ENCODE measurements around the gene ATP8B3. TPM values are rescaled to one million over a fixed set of nuclear protein-coding genes. Genes with fewer than 3 reads are reported as not detected.

Gene ATP8B3
- total RNA-seq, 1 donor from 2014 or later = 28.5 TPM

- intact Hi-C loops (cut with micrococcal nuclease) = no loop called here
These were observed 63.8 kb downstream of the ATP8B3 start for GRCh38 chr19:1748115-1748872.

- intact Hi-C loops (cut with micrococcal nuclease) = no loop called here
These were observed 64.6 kb downstream of the ATP8B3 start for GRCh38 chr19:1747285-1748114.

GRCh38 chr19:1746401-1747284 is 65.4 kb downstream of the ATP8B3 start:
- intact Hi-C loops (cut with micrococcal nuclease) = no loop called here

- intact Hi-C loops (cut with micrococcal nuclease) = no loop called here
These were observed 66.5 kb downstream of the ATP8B3 start for GRCh38 chr19:1745589-1746031.

GRCh38 chr19:1744822-1745563 is 67.1 kb downstream of the ATP8B3 start:
- intact Hi-C loops (cut with micrococcal nuclease) = no loop called here

GRCh38 chr19:1744133-1744665 is 67.9 kb downstream of the ATP8B3 start:
- intact Hi-C loops (cut with micrococcal nuclease) = no loop called here

GRCh38 chr19:1742989-1743696 is 68.9 kb downstream of the ATP8B3 start:
- intact Hi-C loops (cut with micrococcal nuclease) = no loop called here

- intact Hi-C loops (cut with micrococcal nuclease) = no loop called here
These were observed 72.0 kb downstream of the ATP8B3 start for GRCh38 chr19:1739960-1740629.

- intact Hi-C loops (cut with micrococcal nuclease) = no loop called here
These were observed 75.1 kb downstream of the ATP8B3 start for GRCh38 chr19:1736927-1737326.

GRCh38 chr19:1736280-1736679 is 75.8 kb downstream of the ATP8B3 start:
- intact Hi-C loops (cut with micrococcal nuclease) = no loop called here

GRCh38 chr19:1734321-1734966 is 77.6 kb downstream of the ATP8B3 start:
- intact Hi-C loops (cut with micrococcal nuclease) = no loop called here

Other genes with a start within 250 kb of the ATP8B3 start
- gene MEX3D, start 244.0 kb downstream of the ATP8B3 start, total RNA-seq = 12.0 and 12.1 TPM in 2 replicates
- 107 and 110 TPM in 2 replicates for gene MBD3, start 219.4 kb downstream of the ATP8B3 start, total RNA-seq
- 159 and 161 TPM in 2 replicates for gene UQCR11, start 206.8 kb downstream of the ATP8B3 start, total RNA-seq
- gene TCF3, start 159.7 kb downstream of the ATP8B3 start, total RNA-seq = 88.1 and 88.5 TPM in 2 replicates
- not detected in 2 replicates for gene ONECUT3, start 58.8 kb downstream of the ATP8B3 start, total RNA-seq
- gene REXO1, start 36.2 kb upstream of the ATP8B3 start, total RNA-seq = 49.2 and 54.1 TPM in 2 replicates
- gene KLF16, start 51.3 kb upstream of the ATP8B3 start, total RNA-seq = 21.3 and 23.1 TPM in 2 replicates
- gene ABHD17A, start 73.2 kb upstream of the ATP8B3 start, total RNA-seq = 119 and 126 TPM in 2 replicates
- 11.0 and 11.5 TPM in 2 replicates for gene ADAT3, start 93.1 kb upstream of the ATP8B3 start, total RNA-seq
- gene SCAMP4, start 93.1 kb upstream of the ATP8B3 start, total RNA-seq = 32.1 and 34.8 TPM in 2 replicates
- gene CSNK1G2, start 128.9 kb upstream of the ATP8B3 start, total RNA-seq = 89.5 and 94.3 TPM in 2 replicates
- gene BTBD2, start 203.4 kb upstream of the ATP8B3 start, total RNA-seq = 50.1 and 56.1 TPM in 2 replicates
- gene MKNK2, start 239.0 kb upstream of the ATP8B3 start, total RNA-seq = 190 TPM in 2 replicates

Measured in T-helper 2 cell treated with Interferon-gamma antibody and Interleukin-4, amounts not matched to agents 100 ng/mL and 5 ng/mL, for 36 hours (primary cell).